ENCODE measurements around the gene ARHGEF4. TPM values are rescaled to one million over a fixed set of nuclear protein-coding genes. Genes with fewer than 3 reads are reported as not detected.
A peak's percentile ranks its signal among the peaks of the same experiment; 100 is the strongest.

The ARHGEF4 gene
- total RNA-seq, 2 donors from 2014 or later: 50.3 to 54.7 TPM

DNA sequence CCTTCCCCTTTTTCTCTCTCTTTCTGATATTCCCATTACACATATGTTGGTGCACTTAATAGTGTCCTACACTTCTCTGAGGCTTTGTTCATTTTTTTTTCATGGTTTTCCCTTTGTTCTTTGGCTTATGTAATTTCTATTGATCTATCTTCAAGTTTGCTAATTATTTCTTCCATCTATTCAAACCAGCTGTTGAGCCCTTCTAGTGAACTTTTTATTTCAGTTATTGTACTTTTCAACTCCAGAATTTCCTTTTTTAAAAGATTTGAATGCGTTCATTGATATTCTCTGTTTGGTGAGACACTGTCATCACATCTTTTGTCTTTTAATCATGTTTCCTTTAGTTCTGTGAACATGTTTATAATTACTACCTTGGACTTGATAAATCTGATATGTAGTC, 118.2 kb downstream of the ARHGEF4 start:
- WGBS, 2 experiments (ENCODE audit: insufficient coverage in 1 of 2, insufficient read length in 1 of 2): 90% methylated on average over 1 of the region's 1 CpG; no CpG with 5 or more reads in 1 of the 2 experiments

GRCh38 chr2:130957915-130958314, 121.2 kb downstream of the ARHGEF4 start:
- TF ChIP-seq, protein P1, sequence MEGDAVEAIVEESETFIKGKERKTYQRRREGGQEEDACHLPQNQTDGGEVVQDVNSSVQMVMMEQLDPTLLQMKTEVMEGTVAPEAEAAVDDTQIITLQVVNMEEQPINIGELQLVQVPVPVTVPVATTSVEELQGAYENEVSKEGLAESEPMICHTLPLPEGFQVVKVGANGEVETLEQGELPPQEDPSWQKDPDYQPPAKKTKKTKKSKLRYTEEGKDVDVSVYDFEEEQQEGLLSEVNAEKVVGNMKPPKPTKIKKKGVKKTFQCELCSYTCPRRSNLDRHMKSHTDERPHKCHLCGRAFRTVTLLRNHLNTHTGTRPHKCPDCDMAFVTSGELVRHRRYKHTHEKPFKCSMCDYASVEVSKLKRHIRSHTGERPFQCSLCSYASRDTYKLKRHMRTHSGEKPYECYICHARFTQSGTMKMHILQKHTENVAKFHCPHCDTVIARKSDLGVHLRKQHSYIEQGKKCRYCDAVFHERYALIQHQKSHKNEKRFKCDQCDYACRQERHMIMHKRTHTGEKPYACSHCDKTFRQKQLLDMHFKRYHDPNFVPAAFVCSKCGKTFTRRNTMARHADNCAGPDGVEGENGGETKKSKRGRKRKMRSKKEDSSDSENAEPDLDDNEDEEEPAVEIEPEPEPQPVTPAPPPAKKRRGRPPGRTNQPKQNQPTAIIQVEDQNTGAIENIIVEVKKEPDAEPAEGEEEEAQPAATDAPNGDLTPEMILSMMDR (conservative IDR thresholded peaks at IDR 0.05): no peak
- Mint-ChIP-seq H3K4me1 (peaks cover 2% of the 10 kb centered on the region), H3K27ac (no peak overlapping the region), H3K4me3 (no peak overlapping the region), H3K36me3 (ENCODE audit: low read depth) (peaks cover 27% of the 10 kb centered on the region), H3K27me3 (ENCODE audit: insufficient read depth) (peaks cover 25% of the 10 kb centered on the region), H3K9me3 (peaks cover 19% of the 10 kb centered on the region)
- no peaks in the 10 kb centered on the region for H3K36me3 ChIP-seq (ENCODE audit: control insufficient read depth, insufficient read depth, low read length)
- H3K9me3 ChIP-seq (ENCODE audit: control insufficient read depth, low read length): peaks cover 16% of the 10 kb centered on the region
- H3K27ac ChIP-seq (ENCODE audit: low read depth, low read length): no peak overlapping the region
- DNase-seq: no peak
- H3K4me1 ChIP-seq (ENCODE audit: control insufficient read depth, insufficient read depth, low read length): no peaks in the 10 kb centered on the region
- H3K9ac ChIP-seq (ENCODE audit: extremely low read depth, low read length, poor library complexity, severe bottlenecking): no peak overlapping the region
- H3K27me3 ChIP-seq (ENCODE audit: control insufficient read depth, insufficient read depth, low read length, poor library complexity, severe bottlenecking): peaks cover 6% of the 10 kb centered on the region
- 85 to 90% methylated on average over 2 of the region's 2 CpGs for WGBS, 2 experiments (ENCODE audit: insufficient coverage in 1 of 2, insufficient read length in 1 of 2)
- no peak overlapping the region for H3K4me3 ChIP-seq (ENCODE audit: low read length)

More for the DNA sequence above, 118.2 kb downstream of the ARHGEF4 start:
- Histone ChIP-seq H3K36me3 (ENCODE audit: control insufficient read depth, insufficient read depth, low read length) (peaks cover 16% of the 10 kb centered on the region), H3K27ac (ENCODE audit: low read depth, low read length) (no peak overlapping the region), H3K4me1 (ENCODE audit: control insufficient read depth, insufficient read depth, low read length) (no peaks in the 10 kb centered on the region), H3K9me3 (ENCODE audit: control insufficient read depth, low read length) (peaks cover 39% of the 10 kb centered on the region), H3K9ac (ENCODE audit: extremely low read depth, low read length, poor library complexity, severe bottlenecking) (no peak overlapping the region), H3K4me3 (ENCODE audit: low read length) (no peak overlapping the region), H3K27me3 (ENCODE audit: control insufficient read depth, insufficient read depth, low read length, poor library complexity, severe bottlenecking) (no peaks in the 10 kb centered on the region)
- H3K27ac Mint-ChIP-seq: no peak overlapping the region
- TF ChIP-seq, protein P1 (conservative IDR thresholded peaks at IDR 0.05): no peak
- H3K4me3 Mint-ChIP-seq: no peak overlapping the region
- peaks cover 25% of the 10 kb centered on the region for H3K9me3 Mint-ChIP-seq
- H3K27me3 Mint-ChIP-seq (ENCODE audit: insufficient read depth): peaks cover 3% of the 10 kb centered on the region
- H3K36me3 Mint-ChIP-seq (ENCODE audit: low read depth): peaks cover 33% of the 10 kb centered on the region
- no peak for DNase-seq
- no peaks in the 10 kb centered on the region for H3K4me1 Mint-ChIP-seq

DNA sequence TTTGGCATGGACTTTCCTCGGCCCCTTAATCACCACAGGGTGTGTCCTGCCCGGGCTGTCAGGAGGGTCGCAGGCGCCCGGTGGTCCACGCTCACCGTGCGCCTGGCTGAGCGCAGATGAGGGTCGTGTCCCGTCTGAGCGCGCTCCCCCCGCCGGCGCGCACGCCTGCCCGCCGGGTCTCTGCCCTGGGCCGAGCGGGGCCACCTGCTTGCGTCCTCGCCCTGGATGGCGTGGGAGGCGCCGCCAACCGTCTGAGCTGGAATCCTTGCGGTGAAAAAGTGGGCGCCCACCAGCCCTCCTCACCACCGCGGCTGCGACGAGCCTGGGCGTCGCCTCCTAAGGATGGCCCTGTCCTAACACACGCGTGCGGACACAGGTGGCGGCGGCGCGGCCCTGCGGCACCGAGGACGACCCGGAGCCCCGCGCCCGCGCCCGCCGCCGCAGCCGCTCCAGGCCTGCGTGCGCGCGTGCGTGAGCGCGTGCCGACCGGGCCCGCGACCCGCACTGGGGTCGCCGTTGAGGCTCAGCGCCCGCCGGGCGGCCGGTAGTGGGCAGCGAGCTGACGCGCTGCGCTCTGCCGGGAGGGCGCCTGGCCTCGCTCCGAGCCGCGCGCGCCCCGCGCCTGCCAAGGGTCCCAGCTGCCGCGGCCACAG, 126.6 kb downstream of the ARHGEF4 start:
- peaks cover 11% of the 10 kb centered on the region for H3K36me3 Mint-ChIP-seq (ENCODE audit: low read depth)
- H3K4me3 ChIP-seq (ENCODE audit: low read length): peak overlapping the region; percentile 73
- peak overlapping the region; percentile 81 for H3K4me3 Mint-ChIP-seq
- no peaks in the 10 kb centered on the region for H3K36me3 ChIP-seq (ENCODE audit: control insufficient read depth, insufficient read depth, low read length)
- 5 to 19% methylated on average over 16 to 90 of the region's 90 CpGs for WGBS, 2 experiments (ENCODE audit: insufficient coverage in 1 of 2, insufficient read length in 1 of 2)
- peaks cover 10% of the 10 kb centered on the region for H3K27me3 ChIP-seq (ENCODE audit: control insufficient read depth, insufficient read depth, low read length, poor library complexity, severe bottlenecking)
- H3K27ac Mint-ChIP-seq: no peak overlapping the region
- no peaks in the 10 kb centered on the region for H3K9me3 Mint-ChIP-seq
- no peaks in the 10 kb centered on the region for H3K9me3 ChIP-seq (ENCODE audit: control insufficient read depth, low read length)
- DNase-seq: peak; percentile 68
- no peaks in the 10 kb centered on the region for H3K4me1 ChIP-seq (ENCODE audit: control insufficient read depth, insufficient read depth, low read length)
- H3K4me1 Mint-ChIP-seq: peaks cover 41% of the 10 kb centered on the region
- peaks cover 28% of the 10 kb centered on the region for H3K27me3 Mint-ChIP-seq (ENCODE audit: insufficient read depth)
- H3K9ac ChIP-seq (ENCODE audit: extremely low read depth, low read length, poor library complexity, severe bottlenecking): no peak overlapping the region
- H3K27ac ChIP-seq (ENCODE audit: low read depth, low read length): no peak overlapping the region
- TF ChIP-seq, protein P1 (conservative IDR thresholded peaks at IDR 0.05): no peak
